Lung microvascular endothelial cell (primary cell): ENCODE data around the gene LRRTM4. TPM values are rescaled to one million over a fixed set of nuclear protein-coding genes. Genes with fewer than 3 reads are reported as not detected.
"Not testable (repeated sequence)": the region's sequence is repeated elsewhere in the genome, so short reads cannot be mapped to it uniquely, and the experiment has no call there.

ENCODE experiments used
- DNase-seq, 2 donors: peaks; one replicate each; pipeline versions ENCODE4 v3.0.0 to v3.0.0-alpha.2; 2010; ENCODE audit warnings: low read depth in 2 of 2
- total RNA-seq: library from RNA; depleted of rRNA; stranded (reverse); fragments of >200 nt; gene quantifications from 2 replicates; pipeline ENCODE4 v1.2.1, GENCODE V29; 2014

Gene LRRTM4
- total RNA-seq, 1 donor from 2014 or later, result not detected

DNA sequence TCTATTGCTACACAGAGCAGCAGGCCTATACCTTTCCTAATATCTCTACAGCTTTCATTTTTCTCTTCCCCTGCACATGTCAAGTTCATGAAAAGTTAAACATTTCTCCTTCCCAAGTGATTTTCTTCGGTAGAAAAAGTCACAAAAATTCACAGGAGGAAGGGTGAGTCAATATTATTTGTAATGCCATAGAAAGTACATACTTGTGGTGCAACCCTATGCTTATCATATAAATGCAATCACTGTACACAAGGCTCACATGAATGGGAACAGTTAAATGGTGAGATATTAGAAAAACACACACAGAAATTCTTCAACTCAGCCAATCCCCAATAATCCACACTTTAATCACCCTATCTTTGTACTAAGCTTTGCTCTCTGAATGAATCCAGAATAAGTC is 651.6 kb downstream of the LRRTM4 start:
- DNase-seq, result peak in 1 of 2 donors; percentile 36

DNA sequence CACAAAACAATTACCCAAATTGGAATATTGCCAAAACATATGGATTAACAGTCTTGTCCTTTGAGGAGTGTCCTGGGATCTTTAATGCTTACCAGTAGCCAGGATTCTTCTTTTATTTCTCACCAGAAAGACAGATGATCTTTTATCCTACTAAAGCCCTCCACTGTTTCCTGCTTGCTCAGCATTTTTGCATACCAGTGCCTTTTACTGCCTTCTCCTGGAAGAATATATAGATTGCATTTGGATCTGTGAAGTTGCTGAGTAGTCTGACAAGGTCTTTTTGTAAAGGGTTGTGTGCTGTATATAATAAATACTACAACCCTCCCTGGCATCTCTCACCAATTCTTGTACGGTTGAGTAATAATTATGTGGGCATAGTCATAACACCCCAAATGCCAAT is 652.2 kb downstream of the LRRTM4 start:
- DNase-seq, result no peak

DNA sequence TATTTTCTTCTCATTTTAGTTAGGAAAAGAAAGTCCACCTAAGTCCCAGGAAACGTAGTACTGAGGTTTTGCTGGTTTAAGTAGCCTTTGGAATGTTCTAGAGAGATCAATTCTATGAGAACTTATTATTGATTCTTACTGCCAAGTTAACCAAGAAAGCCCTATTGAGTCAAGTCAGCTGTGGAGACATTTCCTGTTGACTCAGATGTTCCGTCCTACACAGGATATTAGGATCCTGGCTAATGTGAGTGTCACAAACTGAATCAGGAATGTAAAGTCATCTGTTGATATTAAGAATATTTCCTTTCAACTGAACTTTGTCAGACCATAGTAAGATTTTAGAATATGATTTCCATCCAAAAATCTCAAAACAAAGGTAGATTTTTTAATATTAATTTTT is 654.3 kb downstream of the LRRTM4 start:
- DNase-seq, result peak; percentile 64 to 91

DNA sequence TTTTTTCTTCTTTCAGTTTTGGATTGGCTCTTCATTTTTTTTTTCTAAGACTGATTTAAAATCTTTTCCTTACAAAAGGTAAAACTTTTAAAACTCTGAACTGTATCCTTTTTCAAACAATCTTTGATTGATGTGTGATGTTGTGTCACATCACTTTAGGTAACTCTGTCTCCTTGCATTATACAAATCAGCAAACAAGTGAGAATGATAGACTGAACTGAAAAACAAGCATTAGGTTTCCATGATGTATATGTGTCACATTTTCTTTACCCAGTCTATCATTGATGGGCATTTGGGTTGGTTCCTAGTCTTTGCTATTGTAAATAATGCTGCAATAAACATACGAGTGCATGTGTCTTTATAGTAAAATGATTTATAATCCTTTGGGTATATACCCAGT is 655.7 kb downstream of the LRRTM4 start:
- DNase-seq, result no peak

DNA sequence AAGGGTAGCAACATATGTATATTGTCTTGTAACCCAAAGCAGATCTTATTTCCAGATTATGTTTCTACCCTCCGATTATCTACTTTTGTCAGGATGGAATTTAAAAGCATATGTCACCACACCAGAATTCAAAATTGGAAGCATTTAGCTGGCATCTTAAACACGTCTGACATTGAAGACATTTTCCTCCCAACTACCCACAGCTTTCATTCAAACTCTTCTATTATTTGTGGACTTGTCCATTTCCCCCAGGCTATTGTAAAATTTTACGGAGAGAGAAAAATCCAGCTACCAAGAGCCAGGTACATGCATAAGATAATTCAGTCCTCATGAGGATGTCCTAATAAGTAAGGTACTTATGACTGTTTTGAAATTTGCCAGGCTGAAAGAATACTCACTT is 659.3 kb downstream of the LRRTM4 start:
- DNase-seq, result no peak

DNA sequence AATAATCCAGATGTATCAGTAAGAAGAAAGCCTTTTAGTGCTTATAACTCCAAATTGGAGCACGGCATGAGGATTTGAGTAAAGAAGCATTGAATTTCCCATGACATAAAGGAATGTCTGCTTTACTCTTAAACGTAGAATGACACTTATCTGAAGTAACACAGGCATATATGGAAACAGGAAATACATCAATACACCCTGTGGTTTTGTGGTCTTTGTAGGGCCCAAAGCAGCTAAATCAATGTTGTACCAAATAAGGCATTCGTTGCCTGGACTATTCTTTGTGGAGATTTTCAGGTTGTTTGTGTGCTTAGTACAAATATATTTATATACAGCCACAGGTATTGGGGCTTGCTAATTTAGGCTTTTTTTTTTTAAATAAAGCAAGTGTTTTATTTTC is 660.5 kb downstream of the LRRTM4 start:
- peak in 1 of 2 donors; percentile 38 for DNase-seq

DNA sequence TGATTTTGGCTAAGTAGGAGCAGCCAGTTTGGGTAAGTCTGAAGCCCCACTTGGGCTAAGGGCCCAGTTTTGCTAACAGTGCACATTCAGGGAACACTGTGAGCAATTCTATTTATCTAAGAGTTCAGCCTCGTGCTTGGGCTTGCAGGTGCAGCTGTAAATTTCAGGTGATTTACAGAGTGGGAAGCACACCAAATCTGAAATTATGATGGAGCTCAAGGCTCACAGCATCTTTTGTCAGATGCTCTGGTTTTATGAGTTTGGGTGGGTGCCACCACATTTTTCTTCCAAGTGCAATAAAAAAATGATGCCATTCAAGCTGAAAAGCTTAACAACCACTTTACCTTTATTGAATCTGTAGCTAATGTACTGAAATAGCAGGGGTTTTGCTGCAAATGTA is 671.2 kb downstream of the LRRTM4 start:
- DNase-seq, result no peak

DNA sequence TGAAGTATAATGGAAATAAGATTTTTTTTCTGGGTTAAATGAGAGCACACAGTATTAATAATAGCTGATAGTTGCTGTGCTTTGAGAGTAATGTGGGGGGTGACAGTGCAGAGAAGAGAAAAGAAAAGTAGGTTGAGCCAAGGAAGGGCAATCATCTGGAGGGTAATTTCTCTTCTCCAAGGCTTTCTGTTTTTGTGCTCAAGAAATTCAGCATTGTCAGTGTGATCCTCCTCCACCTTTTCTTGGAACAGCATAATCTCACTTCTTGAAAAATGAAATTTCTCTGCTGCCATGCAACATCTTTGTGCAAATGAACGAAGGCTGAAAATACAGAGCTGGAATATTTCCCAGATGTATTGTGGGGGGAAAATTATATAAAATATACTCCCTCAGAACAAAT is 673.1 kb downstream of the LRRTM4 start:
- no peak for DNase-seq

DNA sequence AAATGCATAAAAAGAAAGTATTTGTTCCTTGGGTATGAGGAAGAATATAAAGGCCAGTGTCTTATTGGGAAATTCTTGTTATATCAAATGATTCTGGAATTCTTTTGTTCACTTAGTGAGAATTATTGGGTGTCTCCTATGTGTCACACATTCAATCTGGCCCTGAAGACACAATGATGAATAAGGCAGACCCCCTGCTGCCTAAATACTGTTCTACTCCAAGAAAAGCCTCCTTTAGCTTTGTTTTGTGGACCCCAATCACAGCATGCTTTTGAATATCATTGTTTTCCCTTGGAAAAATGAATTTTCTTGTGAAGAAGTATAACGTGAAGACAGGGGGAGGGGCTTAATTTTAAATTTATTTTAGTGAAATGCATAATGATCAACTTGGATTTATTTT is 682.4 kb downstream of the LRRTM4 start:
- no peak for DNase-seq

DNA sequence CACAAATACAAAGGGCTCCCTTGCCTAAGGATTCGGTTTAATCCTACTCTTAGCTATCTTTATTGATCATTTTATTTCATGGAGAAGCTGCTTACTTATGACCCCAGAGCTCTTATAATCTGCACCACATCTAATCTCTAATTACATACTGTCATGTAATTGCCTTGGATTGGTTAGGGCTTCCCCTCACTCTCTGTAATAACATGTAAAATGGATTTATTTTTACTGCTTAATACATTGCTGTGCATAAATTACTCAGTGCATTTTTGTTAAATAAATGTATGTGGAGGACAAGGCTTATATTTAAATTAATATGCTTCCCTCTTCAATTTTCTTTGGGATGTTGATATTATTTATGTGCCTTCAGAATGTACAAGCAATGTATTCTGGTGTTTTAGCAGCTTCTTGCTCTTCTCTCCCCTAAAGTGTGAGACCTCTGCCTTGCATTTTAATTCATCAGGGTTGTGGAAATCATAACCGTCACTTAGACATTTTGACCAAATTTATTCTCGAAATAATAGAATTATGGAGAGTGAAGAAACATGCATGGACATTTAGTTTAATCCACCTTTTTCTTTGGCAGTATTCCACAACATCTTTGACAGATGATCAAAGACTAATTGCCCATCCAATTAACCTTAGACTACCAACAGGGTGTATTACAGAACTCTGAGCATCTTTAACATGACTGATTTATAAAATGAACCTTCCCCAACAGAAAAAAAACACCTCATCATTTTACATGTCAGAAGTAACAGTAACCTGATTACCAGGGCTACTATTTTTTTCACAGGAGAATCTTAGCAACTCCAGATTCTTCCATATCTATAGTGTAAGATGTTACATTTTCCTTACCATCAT is 692.6 kb downstream of the LRRTM4 start:
- DNase-seq, result no peak

DNA sequence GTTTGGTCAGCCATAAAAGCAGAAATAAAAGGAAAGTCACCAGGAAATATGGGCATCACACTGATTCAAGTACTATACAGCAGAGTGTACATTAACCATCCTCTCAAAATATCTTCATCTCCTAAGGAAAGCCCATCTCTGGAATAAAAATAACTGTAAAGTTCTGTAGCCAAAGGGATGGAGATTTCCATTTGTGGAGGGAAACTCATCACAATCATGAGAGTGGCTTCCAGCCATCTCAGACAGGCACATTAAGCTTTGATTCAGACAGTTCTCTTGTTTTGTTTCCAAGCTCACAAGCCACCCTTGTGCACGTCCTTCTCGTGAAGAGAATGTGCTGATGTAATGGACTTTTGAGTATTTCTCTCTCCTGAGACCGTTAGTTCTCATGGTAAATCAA is 695.5 kb downstream of the LRRTM4 start:
- no peak for DNase-seq

DNA sequence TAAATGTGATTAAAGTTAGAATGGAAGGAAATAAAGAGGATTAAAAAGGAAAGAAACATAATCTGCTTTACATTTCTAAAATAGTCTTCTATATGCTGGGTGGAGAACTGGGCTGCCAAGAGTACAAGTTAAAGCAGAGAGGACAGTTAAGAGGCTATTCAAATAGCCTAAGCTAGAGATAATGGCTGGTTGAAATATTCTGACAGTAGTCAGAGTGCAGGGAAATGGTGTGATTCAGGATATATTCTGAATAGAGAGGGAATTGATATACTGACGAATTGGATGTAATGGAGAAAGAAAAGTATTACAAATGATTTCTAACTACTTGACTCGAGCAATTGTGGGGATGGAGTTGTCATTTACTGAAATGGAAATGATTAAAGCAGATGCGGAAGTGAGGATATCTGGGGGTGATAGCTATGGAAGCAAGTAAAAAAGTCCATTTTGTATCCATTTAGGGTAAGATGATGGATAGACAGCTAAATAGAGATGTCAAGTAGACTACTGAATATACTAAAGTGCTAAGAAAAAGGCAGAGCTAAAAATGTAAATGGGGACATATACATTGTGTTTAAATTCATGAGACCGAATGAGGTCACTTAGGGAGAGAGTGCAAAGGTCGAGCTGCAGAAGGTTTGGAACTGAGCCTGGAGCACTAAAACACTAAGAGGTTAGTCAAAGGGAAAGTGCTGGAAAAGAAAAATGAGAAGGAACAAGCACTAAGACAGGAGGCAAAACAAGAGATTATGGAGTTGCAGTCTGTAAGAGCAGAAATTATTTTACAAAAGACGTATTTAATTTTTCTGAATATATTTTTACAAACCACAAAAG is 696.8 kb downstream of the LRRTM4 start:
- no peak for DNase-seq

DNA sequence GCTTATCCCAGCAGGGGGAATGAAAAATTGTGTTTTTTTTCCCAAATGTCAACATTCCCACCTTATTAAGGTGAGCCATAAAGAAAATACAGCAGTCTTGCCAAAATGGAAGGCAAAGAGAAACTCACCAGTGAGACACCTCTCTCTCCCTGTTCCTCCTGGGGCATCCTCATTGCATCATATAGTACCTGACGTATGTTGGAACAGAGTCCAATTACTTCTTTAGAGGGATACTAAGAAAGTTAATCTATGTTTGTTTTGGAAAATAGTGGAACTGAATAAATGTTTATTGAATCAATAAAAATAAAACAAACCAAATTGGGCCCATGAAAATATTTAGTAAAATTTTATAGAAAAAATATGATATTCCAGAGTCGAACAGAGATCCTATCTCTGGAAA is 700.4 kb downstream of the LRRTM4 start:
- no peak for DNase-seq

DNA sequence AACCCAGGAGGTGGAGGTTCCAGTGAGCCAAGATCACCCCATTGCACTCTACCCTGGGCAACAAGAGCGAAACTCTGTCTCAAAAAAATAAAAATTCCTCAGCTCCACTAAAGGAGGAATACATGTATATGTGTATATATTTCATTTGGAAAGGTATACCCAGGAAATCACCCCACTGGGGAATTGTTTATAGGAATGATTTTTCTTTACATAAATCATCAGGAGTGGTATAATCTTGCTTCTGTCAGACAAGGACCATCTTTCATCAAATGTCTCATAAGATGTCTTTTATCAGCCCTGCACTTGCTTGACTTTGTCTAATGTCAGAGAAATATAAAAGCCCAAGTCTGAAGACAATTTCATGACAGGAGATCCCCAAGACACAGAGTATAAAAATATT is 709.1 kb downstream of the LRRTM4 start:
- no peak for DNase-seq

DNA sequence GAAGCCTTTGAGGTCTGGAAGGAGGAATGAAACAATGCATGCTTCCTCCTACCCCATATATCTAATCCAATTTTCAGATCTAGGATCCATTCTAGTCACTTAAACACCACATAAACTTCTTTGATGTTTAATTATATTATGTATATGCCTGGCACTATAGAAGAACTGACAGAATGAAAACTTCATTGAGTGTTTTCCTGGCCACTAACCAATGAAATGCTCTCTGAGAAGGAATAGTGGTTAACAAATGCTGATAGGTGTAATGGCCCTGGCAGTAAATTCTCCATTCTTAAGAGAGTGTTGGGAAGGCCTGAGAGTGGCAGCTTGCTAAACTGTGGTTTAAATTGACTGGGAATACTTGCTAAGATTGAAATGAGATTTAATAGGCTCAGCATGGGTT is 710.0 kb downstream of the LRRTM4 start:
- DNase-seq, result no peak

DNA sequence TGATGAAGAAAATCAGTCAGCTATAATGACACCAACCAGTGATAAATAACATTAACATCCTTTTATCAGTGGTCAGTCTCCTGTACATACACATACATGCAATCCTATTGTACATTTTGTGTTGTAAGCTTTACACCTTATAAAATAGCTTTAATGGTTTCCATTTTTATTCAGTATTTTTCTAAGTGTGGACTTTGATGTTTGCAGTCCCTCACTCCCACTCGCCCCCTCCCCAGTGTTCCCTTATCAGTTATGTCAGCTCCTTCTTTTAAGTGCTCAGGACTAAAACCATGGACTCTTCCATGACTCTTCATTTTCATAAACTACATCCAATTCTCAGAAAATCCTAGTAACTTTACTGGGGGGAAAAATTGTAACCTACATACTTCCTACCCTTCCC is 713.0 kb downstream of the LRRTM4 start:
- DNase-seq, result no peak

DNA sequence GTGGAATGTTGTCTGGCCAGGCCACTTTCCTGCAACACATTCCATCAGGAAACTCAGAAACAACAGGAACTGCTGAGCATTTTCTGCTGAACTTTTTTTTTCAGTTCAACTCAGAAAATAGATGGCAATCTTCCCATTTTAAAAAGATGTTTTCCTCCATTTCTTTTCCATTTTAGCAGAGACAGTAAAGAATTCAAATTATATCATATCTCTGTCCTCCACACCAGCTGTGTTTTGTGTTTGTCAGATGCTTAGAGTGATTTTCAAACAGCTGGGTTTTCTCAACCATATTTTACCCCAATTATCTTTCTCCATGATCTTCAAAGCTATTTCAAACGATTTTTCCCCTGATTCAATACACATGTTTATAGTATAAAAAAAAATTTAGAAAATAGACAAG is 713.4 kb downstream of the LRRTM4 start:
- DNase-seq, result no peak

DNA sequence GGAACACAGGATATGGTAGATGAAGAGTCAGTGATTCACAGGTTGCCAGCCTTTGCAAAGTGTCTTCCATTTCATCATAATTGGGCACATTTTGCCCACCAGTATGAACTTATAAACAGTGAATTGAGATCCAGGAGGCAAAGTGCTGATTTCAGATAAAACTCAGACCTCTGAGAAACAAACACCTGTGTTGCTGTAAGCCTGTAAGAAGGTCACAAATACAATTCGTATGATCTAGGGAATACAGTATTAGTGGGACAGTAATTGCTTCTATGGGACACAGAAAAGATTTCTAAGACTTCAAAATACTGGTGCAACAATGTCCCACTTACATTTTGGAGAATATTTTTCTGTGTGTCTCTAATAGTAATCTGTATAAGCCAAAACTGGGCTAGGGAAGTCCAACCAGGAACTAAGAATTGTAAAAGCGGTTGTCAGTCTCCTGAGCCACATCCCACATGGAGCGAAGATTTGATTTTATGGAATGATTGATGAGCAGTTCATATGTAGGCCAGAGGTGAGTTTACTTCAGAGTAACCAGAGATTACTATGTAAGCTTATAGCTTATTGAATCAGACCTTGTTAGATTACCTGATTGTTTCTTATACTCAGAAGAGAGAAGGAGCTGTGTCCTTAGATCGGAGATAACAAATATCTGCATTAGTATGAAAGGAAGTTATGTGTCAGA is 728.4 kb downstream of the LRRTM4 start:
- DNase-seq, result no peak

DNA sequence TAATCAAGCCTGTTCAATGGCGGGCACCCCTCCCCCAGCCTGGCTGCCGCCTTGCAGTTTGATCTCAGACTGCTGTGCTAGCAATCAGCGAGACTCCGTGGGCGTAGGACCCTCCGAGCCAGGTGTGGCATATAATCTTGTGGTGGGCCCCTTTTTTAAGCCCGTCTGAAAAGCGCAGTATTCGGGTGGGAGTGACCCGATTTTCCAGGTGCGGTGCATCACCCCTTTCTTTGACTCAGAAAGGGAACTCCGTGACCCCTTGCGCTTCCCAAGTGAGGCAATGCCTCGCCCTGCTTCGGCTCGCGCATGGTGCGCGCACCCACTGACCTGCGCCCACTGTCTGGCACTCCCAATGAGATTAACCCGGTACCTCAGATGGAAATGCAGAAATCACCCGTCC is 740.9 kb downstream of the LRRTM4 start:
- DNase-seq, result not testable (repeated sequence)

DNA sequence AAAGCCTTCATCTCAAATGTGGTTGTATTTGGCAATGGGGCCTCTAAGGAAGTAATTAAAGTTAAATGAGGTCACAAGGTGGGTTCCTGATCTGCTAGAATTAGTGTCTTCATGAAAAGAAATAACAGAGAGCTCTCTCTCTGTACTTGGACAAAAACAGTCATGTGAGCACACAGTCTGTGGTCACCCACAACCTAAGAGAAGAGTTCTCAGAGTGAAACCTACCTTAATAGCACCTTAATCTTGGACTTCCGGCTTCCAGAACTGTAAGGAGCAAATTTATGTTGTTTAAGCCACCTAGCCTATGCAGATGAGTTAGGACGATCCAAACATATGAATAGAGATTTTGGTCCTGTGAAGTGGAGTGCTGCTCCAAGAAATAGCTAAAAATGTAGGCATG is 758.9 kb downstream of the LRRTM4 start:
- DNase-seq, result no peak

DNA sequence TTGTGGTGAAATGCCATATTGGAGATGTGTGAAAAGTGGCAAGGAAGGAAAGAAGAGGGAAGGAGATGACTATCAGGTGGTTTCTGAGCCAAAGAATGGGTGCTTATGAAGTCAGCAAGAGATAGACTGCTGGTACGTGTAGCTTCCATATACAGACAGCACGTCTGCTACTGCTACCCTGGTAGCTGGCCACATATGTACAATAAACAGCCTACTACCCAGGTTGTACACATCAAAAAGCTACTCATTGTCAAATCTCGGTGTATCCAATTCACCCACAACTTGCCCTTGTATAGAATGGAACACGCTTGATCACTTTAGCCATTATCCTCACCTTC is 761.8 kb downstream of the LRRTM4 start:
- no peak for DNase-seq

DNA sequence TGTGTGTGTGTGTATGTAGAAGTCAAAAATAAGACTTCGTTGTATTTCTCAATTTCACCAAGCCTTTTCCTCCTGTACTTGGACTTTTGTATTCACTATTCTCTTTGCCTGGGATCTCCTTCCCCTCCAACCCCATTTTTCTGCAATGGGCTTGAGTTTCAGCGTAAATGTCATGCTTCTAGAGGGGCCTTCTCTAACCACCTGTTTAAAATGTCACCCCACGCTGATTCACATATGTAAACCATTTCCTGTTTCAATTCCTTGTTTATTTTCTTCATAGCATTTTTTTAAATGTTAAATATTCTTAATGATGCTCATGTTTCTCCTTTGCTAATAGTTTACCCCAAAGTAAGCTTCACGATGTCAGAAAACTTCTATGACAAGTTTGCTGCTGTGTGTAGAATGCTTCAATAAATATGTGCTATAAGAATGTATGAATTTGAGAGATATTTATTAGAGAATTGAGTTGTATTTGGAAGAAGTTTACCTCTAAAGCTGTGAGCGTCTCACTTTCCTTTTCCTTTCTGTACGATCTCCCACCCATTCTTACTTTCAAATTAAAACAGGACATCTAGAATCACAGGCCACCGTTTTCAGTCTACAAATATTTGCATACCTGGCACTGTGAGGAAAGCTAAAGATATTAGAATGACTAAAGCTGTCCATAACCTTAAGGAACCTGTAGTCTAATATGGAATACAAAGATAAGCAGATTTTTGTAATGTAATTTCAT is 762.4 kb downstream of the LRRTM4 start:
- no peak for DNase-seq
